Measurements from ENCODE around the gene KDM8.
"Not testable (repeated sequence)": the region's sequence is repeated elsewhere in the genome, so short reads cannot be mapped to it uniquely, and the experiment has no call there.

Gene KDM8

DNA sequence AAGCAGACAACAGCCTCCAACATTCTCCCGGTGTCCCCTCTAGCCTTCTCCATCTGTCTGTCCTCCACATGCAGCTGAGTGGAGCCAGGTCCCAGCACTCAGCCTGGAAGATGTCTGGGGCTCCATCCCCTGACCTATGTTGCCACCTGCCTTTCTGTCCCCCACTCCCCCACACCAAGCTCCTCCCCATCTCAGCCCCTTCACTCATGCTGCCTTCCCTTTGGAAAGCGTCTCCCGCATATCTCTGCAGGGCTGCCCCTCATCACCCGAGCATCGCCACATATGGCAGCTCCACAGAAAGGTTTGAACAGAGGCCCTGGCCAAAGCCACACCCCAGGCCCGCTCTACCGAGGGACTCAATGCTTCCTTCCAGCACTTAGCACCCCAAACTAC lies 41.0 kb downstream of the KDM8 start:
- Histone ChIP-seq H3K4me3 (ENCODE audit: low read length in 2 of 2) (no peak overlapping the region), H3K9ac (ENCODE audit: low read length in 2 of 2) (peak overlapping the region in 1 of 2 donors; percentile 43)

DNA sequence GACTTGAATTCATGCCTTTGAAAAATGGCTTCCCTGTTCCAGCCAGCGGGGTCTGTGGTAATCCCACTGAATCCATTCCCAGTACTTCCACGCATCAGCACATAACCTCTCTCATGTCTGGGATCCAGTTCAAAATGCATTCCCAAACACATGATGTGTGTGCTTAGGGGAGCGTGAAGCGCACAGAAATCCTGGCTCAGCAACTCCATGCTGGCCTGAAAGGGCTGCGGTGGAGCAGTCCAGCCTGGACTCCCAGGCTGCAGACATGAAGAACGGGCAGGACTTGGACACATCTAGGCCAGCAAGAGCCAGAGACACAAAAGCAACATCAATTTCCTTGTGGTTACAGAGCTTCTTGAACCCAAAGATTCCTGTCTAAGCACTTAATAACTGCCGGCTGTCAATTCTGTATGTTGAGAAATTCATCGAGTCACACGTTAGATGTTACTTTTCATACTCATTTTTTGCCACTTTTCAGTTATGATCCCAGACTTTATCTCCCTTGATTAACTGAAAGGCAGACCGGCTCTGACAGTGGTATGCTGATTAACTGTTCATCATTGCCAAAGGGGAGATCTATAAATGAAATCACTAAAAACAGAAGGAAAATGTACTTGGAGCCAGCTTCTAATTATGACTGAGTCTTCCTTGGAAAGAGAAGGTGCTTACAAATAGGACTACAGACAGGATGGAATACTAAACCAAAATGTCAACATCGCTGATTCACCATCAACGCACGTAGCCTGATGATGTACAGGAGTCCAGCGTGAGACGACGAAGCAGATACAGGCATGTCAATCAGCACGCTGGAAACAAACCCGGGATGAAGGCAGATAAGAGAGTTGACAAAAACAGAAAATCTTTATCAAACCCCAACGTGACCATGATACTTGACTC lies 42.2 kb downstream of the KDM8 start:
- no peaks in the 10 kb centered on the region for H3K36me3 ChIP-seq (ENCODE audit: control insufficient read depth in 2 of 2, insufficient read depth in 2 of 2, low read length in 2 of 2)
- H3K27me3 ChIP-seq (ENCODE audit: control insufficient read depth in 1 of 2, insufficient read depth in 2 of 2, low read length in 2 of 2) = no peaks in the 10 kb centered on the region
- peak overlapping the region; percentile 43 to 58 for H3K9ac ChIP-seq (ENCODE audit: low read length in 2 of 2)
- H3K27ac ChIP-seq (ENCODE audit: low read length) = peak overlapping the region; percentile 91
- no peaks in the 10 kb centered on the region for H3K9me3 ChIP-seq (ENCODE audit: control insufficient read depth in 2 of 2, low read length in 2 of 2)
- peak overlapping the region in 1 of 2 donors; percentile 29 for H3K4me3 ChIP-seq (ENCODE audit: low read length in 2 of 2)
- peaks cover 60% of the 10 kb centered on the region for H3K4me1 ChIP-seq (ENCODE audit: control insufficient read depth, insufficient read depth, low read length)

More for the DNA sequence above, 41.0 kb downstream of the KDM8 start:
- H3K9me3 ChIP-seq (ENCODE audit: control insufficient read depth in 2 of 2, low read length in 2 of 2) = no peaks in the 10 kb centered on the region
- H3K36me3 ChIP-seq (ENCODE audit: control insufficient read depth in 2 of 2, insufficient read depth in 2 of 2, low read length in 2 of 2) = no peaks in the 10 kb centered on the region
- H3K27ac ChIP-seq (ENCODE audit: low read length) = peak overlapping the region; percentile 91
- H3K4me1 ChIP-seq (ENCODE audit: control insufficient read depth, insufficient read depth, low read length) = peaks cover 68% of the 10 kb centered on the region
- H3K27me3 ChIP-seq (ENCODE audit: control insufficient read depth in 1 of 2, insufficient read depth in 2 of 2, low read length in 2 of 2) = no peaks in the 10 kb centered on the region

- no peaks in the 10 kb centered on the region for H3K36me3 ChIP-seq (ENCODE audit: control insufficient read depth in 2 of 2, insufficient read depth in 2 of 2, low read length in 2 of 2)
- no peaks in the 10 kb centered on the region for H3K27me3 ChIP-seq (ENCODE audit: control insufficient read depth in 1 of 2, insufficient read depth in 2 of 2, low read length in 2 of 2)
- no peak overlapping the region for H3K9ac ChIP-seq (ENCODE audit: low read length in 2 of 2)
- no peaks in the 10 kb centered on the region for H3K9me3 ChIP-seq (ENCODE audit: control insufficient read depth in 2 of 2, low read length in 2 of 2)
- no peak overlapping the region for H3K4me3 ChIP-seq (ENCODE audit: low read length in 2 of 2)
- peak overlapping the region; percentile 91 for H3K27ac ChIP-seq (ENCODE audit: low read length)
- peaks cover 50% of the 10 kb centered on the region for H3K4me1 ChIP-seq (ENCODE audit: control insufficient read depth, insufficient read depth, low read length)
Measured at GRCh38 chr16:27246439-27246838, 43.1 kb downstream of the KDM8 start.

DNA sequence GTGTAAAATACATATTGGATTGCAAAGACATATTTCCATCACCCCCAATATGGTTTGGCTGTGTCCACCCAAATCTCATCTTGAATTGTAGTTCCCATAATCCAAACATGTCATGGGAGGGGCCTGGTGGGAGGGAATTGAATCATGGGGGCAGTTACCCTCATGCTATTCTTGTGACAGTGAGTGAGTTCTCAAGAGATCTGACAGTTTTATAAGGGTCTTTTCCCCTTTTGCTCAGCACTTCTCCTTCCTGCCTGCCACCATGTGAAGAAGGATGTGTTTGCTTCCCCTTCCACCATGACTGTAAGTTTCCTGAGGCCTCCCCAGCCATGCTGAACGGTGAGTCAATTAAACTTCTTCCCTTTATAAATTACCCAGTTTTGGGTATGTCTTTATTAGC lies 43.8 kb downstream of the KDM8 start:
- not testable (repeated sequence) for H3K36me3 ChIP-seq (ENCODE audit: control insufficient read depth in 2 of 2, insufficient read depth in 2 of 2, low read length in 2 of 2); H3K9me3 ChIP-seq (ENCODE audit: control insufficient read depth in 2 of 2, low read length in 2 of 2); H3K9ac ChIP-seq (ENCODE audit: low read length in 2 of 2); H3K27me3 ChIP-seq (ENCODE audit: control insufficient read depth in 1 of 2, insufficient read depth in 2 of 2, low read length in 2 of 2); H3K4me3 ChIP-seq (ENCODE audit: low read length in 2 of 2)
- Histone ChIP-seq H3K27ac (ENCODE audit: low read length) (peak overlapping the region; percentile 91), H3K4me1 (ENCODE audit: control insufficient read depth, insufficient read depth, low read length) (peaks cover 45% of the 10 kb centered on the region)

GRCh38 chr16:27248036-27248435 lies 44.7 kb downstream of the KDM8 start:
- Histone ChIP-seq H3K9ac (ENCODE audit: low read length in 2 of 2) (no peak overlapping the region), H3K27ac (ENCODE audit: low read length) (no peak overlapping the region)

DNA sequence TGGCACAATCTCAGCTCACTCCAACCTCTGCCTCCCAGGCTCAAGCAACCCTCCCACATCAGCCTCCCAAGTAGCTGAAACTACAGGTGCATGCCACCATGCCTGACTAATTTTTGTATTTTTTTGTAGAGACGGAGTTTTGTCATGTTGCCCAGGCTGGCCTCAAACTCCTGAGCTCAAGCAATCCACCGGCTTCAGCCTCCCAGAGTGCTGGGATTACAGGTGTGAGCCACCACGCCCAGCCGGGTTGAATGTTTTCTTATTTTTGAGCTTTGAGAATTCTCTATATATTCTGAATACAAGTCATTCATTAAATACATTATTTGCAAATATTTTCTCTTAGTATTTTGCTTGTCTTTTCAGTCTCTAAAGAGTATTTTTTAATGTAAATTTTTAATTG lies 45.6 kb downstream of the KDM8 start:
- not testable (repeated sequence) for H3K9ac ChIP-seq (ENCODE audit: low read length in 2 of 2); H3K27ac ChIP-seq (ENCODE audit: low read length); H3K9me3 ChIP-seq (ENCODE audit: control insufficient read depth in 2 of 2, low read length in 2 of 2); H3K36me3 ChIP-seq (ENCODE audit: control insufficient read depth in 2 of 2, insufficient read depth in 2 of 2, low read length in 2 of 2); H3K27me3 ChIP-seq (ENCODE audit: control insufficient read depth in 1 of 2, insufficient read depth in 2 of 2, low read length in 2 of 2); H3K4me3 ChIP-seq (ENCODE audit: low read length in 2 of 2)
- peaks cover 30% of the 10 kb centered on the region for H3K4me1 ChIP-seq (ENCODE audit: control insufficient read depth, insufficient read depth, low read length)

More at GRCh38 chr16:27248036-27248435, 44.7 kb downstream of the KDM8 start:
- Histone ChIP-seq H3K27me3 (ENCODE audit: control insufficient read depth in 1 of 2, insufficient read depth in 2 of 2, low read length in 2 of 2) (no peaks in the 10 kb centered on the region), H3K4me3 (ENCODE audit: low read length in 2 of 2) (no peak overlapping the region), H3K36me3 (ENCODE audit: control insufficient read depth in 2 of 2, insufficient read depth in 2 of 2, low read length in 2 of 2) (no peaks in the 10 kb centered on the region), H3K4me1 (ENCODE audit: control insufficient read depth, insufficient read depth, low read length) (peaks cover 36% of the 10 kb centered on the region), H3K9me3 (ENCODE audit: control insufficient read depth in 2 of 2, low read length in 2 of 2) (no peaks in the 10 kb centered on the region)

DNA sequence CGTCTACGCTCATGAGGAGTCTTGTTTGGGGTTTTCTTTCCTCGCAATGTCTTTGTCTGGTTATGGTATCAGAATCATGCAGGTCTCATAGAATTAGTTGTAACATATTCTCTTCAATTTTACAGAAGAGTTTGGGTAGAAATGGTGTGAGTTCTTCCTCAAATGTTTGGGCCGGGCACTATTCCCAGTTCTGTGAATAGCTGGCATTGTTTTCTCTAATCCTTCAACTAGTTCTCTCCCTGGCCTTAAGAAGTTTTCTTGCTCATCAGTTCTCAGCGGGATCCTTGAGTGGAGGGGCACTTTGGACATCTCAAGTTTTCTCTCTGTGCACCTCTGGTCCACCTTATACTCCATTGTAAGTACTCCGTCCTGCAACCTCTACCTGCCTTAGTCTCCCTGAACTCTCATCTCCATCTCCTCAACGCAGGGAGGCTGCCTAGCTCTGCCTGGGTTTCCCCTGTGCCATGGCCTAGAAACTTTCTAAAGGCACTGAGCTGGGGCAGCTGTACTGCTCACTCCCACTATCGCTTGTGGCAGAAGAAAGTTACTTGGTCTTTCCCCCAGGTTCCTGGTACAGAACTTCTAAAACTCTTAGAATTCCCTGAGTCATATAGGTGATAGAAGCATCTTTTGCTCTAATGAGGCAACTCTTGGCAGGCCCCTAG lies 48.3 kb downstream of the KDM8 start:
- Histone ChIP-seq H3K9me3 (ENCODE audit: control insufficient read depth in 2 of 2, low read length in 2 of 2) (no peaks in the 10 kb centered on the region), H3K4me1 (ENCODE audit: control insufficient read depth, insufficient read depth, low read length) (peaks cover 18% of the 10 kb centered on the region), H3K9ac (ENCODE audit: low read length in 2 of 2) (no peak overlapping the region), H3K27me3 (ENCODE audit: control insufficient read depth in 1 of 2, insufficient read depth in 2 of 2, low read length in 2 of 2) (no peaks in the 10 kb centered on the region), H3K27ac (ENCODE audit: low read length) (no peak overlapping the region), H3K36me3 (ENCODE audit: control insufficient read depth in 2 of 2, insufficient read depth in 2 of 2, low read length in 2 of 2) (peaks cover 0 to 9% of the 10 kb centered on the region in 2 donors), H3K4me3 (ENCODE audit: low read length in 2 of 2) (no peak overlapping the region)

GRCh38 chr16:27252206-27252585 lies 48.9 kb downstream of the KDM8 start:
- Histone ChIP-seq H3K27ac (ENCODE audit: low read length) (no peak overlapping the region), H3K9ac (ENCODE audit: low read length in 2 of 2) (no peak overlapping the region), H3K9me3 (ENCODE audit: control insufficient read depth in 2 of 2, low read length in 2 of 2) (no peaks in the 10 kb centered on the region), H3K4me1 (ENCODE audit: control insufficient read depth, insufficient read depth, low read length) (peaks cover 16% of the 10 kb centered on the region), H3K27me3 (ENCODE audit: control insufficient read depth in 1 of 2, insufficient read depth in 2 of 2, low read length in 2 of 2) (no peaks in the 10 kb centered on the region), H3K4me3 (ENCODE audit: low read length in 2 of 2) (no peak overlapping the region), H3K36me3 (ENCODE audit: control insufficient read depth in 2 of 2, insufficient read depth in 2 of 2, low read length in 2 of 2) (peaks cover 4 to 13% of the 10 kb centered on the region in 2 donors)

DNA sequence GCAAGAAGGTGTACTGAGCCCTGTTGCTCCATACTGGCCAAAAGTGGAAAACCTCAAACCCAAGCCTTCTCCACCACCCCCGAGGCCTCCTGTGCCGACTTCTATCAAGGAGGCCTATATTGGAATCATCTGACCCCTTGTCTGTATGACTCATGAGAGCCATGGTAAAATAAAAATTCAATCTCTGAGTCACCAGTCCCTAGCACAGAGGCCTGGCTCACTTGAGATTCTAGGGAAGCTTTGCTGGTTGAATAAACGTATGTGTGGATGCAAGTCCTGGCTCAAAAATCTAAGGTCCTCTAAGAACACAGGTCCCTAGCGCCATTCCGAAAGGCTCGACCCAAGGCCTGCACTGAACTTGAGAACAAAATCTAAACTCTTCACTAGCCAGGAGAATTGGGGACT lies 50.2 kb downstream of the KDM8 start:
- Histone ChIP-seq H3K27ac (ENCODE audit: low read length) (peak overlapping the region; percentile 61), H3K36me3 (ENCODE audit: control insufficient read depth in 2 of 2, insufficient read depth in 2 of 2, low read length in 2 of 2) (peaks cover 5 to 13% of the 10 kb centered on the region in 2 donors), H3K4me1 (ENCODE audit: control insufficient read depth, insufficient read depth, low read length) (peaks cover 20% of the 10 kb centered on the region)

DNA sequence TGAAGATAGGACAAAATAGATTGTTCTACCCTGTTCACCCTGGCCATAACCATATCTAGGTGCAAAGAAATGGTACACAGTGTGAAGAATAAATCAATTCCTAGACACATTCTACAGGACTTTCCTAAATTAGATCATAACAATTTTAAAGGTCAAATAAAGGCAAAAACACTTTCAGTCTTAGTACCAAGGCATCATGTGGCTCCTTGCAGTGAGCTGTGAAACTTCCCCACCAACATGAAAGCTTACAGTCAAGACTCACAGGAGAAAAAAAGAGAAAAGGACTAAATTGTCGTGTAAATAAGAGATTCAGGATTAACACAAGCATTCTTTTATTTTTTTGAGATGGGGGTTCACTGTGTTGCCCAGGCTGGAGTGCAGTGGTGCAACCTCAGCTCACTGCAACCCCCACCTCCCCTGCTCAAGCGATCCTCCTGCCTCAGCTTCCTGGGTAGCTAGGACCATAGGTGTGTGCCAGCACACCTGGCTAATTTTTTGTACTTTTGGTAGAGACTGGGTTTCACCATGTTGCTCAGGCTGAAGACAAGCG lies 51.0 kb downstream of the KDM8 start:
- Histone ChIP-seq H3K27me3 (ENCODE audit: control insufficient read depth in 1 of 2, insufficient read depth in 2 of 2, low read length in 2 of 2) (no peaks in the 10 kb centered on the region), H3K4me1 (ENCODE audit: control insufficient read depth, insufficient read depth, low read length) (peaks cover 28% of the 10 kb centered on the region), H3K36me3 (ENCODE audit: control insufficient read depth in 2 of 2, insufficient read depth in 2 of 2, low read length in 2 of 2) (peaks cover 5 to 13% of the 10 kb centered on the region in 2 donors), H3K4me3 (ENCODE audit: low read length in 2 of 2) (no peak overlapping the region), H3K9ac (ENCODE audit: low read length in 2 of 2) (no peak overlapping the region), H3K27ac (ENCODE audit: low read length) (peak overlapping the region; percentile 37), H3K9me3 (ENCODE audit: control insufficient read depth in 2 of 2, low read length in 2 of 2) (no peaks in the 10 kb centered on the region)

More for the DNA sequence above, 50.2 kb downstream of the KDM8 start:
- no peaks in the 10 kb centered on the region for H3K9me3 ChIP-seq (ENCODE audit: control insufficient read depth in 2 of 2, low read length in 2 of 2)
- H3K27me3 ChIP-seq (ENCODE audit: control insufficient read depth in 1 of 2, insufficient read depth in 2 of 2, low read length in 2 of 2) = no peaks in the 10 kb centered on the region
- H3K4me3 ChIP-seq (ENCODE audit: low read length in 2 of 2) = no peak overlapping the region
- no peak overlapping the region for H3K9ac ChIP-seq (ENCODE audit: low read length in 2 of 2)

Data from stomach smooth muscle (tissue), 2 donors.